ENCODE results near the gene PTRHD1.

PTRHD1 gene

DNA sequence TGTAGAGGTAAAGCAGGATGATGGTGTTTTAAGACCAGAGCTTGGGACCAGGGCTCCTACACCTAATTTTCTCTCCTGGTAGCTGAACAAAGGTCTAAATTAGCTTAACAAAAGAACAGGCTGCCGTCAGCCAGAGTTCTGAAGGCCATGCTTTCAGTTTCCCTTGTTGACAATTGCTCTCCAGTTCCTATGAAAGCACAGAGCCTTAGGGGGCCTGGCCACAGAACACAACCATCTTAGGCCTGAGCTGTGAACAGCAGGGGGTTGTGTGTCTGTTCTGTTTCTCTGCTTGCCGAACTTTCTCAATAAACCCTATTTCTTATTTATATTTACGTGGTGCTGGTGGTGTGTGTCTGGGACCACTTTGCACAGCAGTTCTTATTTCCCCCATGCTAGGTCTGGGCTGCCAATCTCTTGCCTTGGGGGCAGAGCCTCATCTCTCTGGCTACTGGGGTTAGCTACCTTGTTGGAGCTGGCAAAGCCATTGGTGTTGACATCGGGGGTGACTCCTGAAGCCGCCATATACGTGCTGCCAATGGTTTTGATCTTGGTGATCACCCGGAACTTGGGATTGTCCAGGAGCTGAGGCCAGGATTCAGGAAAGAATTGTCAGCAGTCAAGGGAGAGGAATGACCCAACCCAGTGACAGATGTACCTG lies 29.0 kb upstream of the PTRHD1 start:
- H3K36me3 Mint-ChIP-seq (ENCODE audit: low read depth): peaks cover 33% of the 10 kb centered on the region
- no peaks in the 10 kb centered on the region for H3K27me3 Mint-ChIP-seq (ENCODE audit: low read depth)
- H3K27ac Mint-ChIP-seq: no peak overlapping the region
- no peak overlapping the region for H3K4me3 Mint-ChIP-seq
- H3K9me3 Mint-ChIP-seq: no peaks in the 10 kb centered on the region
- H3K4me1 Mint-ChIP-seq (ENCODE audit: low read depth): peaks cover 15% of the 10 kb centered on the region

DNA sequence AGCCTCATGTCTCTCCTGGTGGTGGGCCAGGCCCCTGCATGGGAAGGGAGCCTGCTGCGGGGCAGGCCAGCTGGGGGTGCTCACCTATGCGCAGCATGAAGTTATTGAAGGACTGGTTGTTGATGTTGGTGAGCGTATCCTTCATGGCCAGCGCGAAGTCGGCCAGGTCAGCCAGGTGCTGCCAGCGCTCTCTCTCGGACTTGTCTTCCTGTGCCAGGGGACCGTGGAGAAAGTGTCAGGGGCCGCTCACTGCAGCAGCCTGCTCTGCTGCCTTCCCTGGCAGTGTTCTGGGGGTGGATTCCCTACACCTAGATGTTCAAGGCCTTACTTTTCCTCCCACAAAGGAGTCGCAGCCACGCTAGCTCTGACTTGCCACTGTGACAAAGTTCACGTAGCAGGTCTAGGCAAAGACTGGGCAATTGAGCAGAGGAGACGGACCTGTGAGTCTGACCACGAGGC lies 28.3 kb upstream of the PTRHD1 start:
- no peaks in the 10 kb centered on the region for H3K9me3 Mint-ChIP-seq
- H3K4me3 Mint-ChIP-seq: no peak overlapping the region
- peaks cover 36% of the 10 kb centered on the region for H3K36me3 Mint-ChIP-seq (ENCODE audit: low read depth)
- peaks cover 10% of the 10 kb centered on the region for H3K4me1 Mint-ChIP-seq (ENCODE audit: low read depth)
- no peaks in the 10 kb centered on the region for H3K27me3 Mint-ChIP-seq (ENCODE audit: low read depth)
- no peak overlapping the region for H3K27ac Mint-ChIP-seq

DNA sequence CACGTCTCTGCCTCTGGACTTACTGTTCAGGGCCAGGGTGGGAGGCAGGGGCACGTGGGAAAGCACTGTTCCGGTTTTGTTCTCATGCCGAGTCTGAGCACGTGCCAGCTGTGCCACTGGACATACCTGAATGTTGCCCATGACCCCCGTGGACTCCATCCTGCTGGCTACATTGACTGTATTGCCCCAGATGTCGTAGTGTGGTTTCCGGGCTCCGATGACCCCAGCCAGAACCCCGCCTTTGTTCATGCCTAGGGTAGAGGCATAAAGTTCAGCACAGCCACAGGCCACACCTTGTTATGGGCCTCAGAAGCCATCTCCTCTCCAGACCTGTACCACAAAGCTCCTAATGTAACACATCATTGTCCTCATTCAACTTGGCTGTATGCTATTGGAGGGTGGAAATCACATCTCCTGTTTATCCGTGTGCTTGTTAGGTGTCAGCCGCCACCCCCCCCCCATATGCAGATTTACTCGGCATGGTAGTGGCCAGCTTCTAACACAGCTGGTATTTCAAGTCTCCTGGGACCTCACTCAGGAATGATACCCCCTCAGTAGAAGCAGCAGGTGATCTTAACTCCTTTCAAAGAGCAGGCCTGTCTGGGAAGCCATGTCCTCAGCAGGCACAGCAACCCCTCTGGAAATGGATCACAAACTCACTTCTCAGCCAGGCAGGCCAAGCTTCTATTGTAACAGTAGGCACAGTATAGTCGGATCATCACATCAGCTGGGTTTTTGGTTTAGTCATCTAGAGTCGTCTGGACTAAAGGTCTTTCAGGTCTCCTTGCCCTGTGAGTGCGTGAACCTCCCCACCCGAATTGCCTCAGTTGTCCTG lies 27.6 kb upstream of the PTRHD1 start:
- H3K4me3 Mint-ChIP-seq: no peak overlapping the region
- H3K27ac Mint-ChIP-seq: peak overlapping the region; percentile 11
- peaks cover 4% of the 10 kb centered on the region for H3K4me1 Mint-ChIP-seq (ENCODE audit: low read depth)
- no peaks in the 10 kb centered on the region for H3K27me3 Mint-ChIP-seq (ENCODE audit: low read depth)
- peaks cover 41% of the 10 kb centered on the region for H3K36me3 Mint-ChIP-seq (ENCODE audit: low read depth)
- no peaks in the 10 kb centered on the region for H3K9me3 Mint-ChIP-seq

DNA sequence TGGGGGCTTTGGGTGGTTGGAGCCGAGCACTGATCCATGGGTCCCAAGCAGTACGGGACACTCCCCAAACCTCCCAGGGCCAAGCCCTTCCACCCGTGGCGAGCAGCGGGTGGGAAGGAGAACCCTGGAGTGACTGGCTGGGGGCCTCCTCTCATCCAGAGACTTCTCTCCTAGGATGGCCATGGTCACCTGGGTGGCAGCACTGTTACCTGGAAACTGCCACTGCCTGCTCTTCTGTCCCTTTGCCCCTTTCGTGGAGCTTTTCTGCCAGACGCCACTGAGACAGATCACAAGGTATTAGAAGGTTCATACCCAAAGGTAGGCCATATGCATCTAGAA lies 27.0 kb upstream of the PTRHD1 start:
- H3K36me3 Mint-ChIP-seq (ENCODE audit: low read depth): peaks cover 40% of the 10 kb centered on the region
- no peaks in the 10 kb centered on the region for H3K4me1 Mint-ChIP-seq (ENCODE audit: low read depth)
- H3K9me3 Mint-ChIP-seq: no peaks in the 10 kb centered on the region
- H3K27ac Mint-ChIP-seq: no peak overlapping the region
- H3K27me3 Mint-ChIP-seq (ENCODE audit: low read depth): no peaks in the 10 kb centered on the region
- no peak overlapping the region for H3K4me3 Mint-ChIP-seq

DNA sequence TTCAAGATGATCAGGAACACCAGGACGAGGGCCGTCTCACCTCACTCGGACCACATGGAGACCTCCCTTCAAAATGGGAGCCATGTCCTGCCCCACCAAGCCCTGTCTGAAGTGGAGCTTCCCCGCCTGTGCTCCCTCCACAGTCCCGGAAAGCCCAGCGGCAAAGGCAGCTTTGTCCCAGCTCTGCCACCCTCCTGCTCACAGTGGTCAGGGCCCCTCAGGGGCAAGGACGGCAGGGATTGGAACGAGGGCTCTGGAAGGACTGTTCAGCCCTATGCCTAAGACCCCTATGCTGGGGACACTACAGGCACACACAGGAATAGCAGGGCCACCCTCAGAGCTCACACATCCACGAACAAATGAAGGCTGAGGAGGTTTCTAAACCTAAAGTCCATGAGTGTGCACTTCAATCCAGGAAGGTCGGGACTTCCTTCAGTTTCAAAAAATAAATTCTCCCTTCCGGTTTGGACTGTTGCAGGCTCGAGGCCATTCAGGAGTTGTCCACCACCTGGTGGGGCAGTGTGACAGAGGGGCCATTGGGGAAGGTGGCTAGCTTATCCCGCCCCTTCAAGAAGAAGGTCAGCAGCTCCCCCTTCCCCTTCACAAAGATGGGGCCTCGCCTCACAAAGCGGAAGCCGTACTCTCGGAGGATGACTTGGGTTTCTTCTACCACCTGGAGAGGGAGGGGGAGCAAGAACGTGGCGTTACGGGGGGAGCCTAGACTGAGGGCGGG lies 26.4 kb upstream of the PTRHD1 start:
- Mint-ChIP-seq H3K36me3 (ENCODE audit: low read depth) (peaks cover 41% of the 10 kb centered on the region), H3K4me1 (ENCODE audit: low read depth) (no peaks in the 10 kb centered on the region), H3K4me3 (no peak overlapping the region), H3K27ac (no peak overlapping the region), H3K9me3 (no peaks in the 10 kb centered on the region), H3K27me3 (ENCODE audit: low read depth) (no peaks in the 10 kb centered on the region)

DNA sequence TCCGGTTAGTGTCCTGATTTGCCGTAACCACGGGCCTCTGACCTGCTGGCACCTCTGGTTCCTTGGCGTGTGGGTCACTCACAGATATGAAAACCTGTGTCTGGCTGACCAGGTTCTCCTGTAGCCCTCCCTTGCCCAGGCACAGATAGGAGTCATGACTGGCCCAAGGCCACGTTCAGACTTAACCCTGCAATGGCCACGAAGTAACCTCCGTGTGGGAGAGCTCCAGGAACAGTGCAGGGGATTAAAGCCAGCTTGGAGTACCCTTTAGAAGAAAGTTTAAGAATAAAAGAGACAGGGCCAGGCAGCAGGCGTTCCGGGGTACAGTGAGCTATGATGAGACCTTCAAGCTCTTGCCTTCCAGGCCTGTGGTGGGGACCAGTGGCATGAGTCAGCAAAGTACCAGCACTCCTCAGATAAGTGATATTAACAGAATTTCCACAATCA lies 25.6 kb upstream of the PTRHD1 start:
- Mint-ChIP-seq H3K9me3 (no peaks in the 10 kb centered on the region), H3K27ac (no peak overlapping the region), H3K4me1 (ENCODE audit: low read depth) (peaks cover 5% of the 10 kb centered on the region), H3K36me3 (ENCODE audit: low read depth) (peaks cover 44% of the 10 kb centered on the region), H3K27me3 (ENCODE audit: low read depth) (no peaks in the 10 kb centered on the region), H3K4me3 (no peak overlapping the region)

DNA sequence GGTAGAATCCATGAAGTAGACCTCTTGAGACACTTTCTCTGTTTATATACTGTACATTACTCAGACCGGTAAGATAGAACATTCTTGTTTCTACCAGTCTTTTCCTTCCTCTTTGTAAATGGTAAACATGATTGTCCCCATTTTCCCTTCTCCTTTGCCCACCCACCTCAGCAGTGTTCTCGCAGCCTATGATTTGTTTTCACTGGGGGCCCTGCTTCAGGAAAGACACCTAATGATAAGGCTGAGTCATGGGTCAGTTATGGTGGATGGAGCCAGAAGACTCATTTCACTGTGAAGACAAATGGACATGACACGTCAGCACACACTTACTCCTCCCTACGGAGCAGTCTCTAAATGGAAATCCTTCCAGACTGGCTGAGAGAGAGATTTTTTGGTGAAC lies 23.7 kb upstream of the PTRHD1 start:
- no peaks in the 10 kb centered on the region for H3K9me3 Mint-ChIP-seq
- no peak overlapping the region for H3K27ac Mint-ChIP-seq
- no peak overlapping the region for H3K4me3 Mint-ChIP-seq
- H3K4me1 Mint-ChIP-seq (ENCODE audit: low read depth): peaks cover 5% of the 10 kb centered on the region
- no peaks in the 10 kb centered on the region for H3K27me3 Mint-ChIP-seq (ENCODE audit: low read depth)
- H3K36me3 Mint-ChIP-seq (ENCODE audit: low read depth): peaks cover 46% of the 10 kb centered on the region

DNA sequence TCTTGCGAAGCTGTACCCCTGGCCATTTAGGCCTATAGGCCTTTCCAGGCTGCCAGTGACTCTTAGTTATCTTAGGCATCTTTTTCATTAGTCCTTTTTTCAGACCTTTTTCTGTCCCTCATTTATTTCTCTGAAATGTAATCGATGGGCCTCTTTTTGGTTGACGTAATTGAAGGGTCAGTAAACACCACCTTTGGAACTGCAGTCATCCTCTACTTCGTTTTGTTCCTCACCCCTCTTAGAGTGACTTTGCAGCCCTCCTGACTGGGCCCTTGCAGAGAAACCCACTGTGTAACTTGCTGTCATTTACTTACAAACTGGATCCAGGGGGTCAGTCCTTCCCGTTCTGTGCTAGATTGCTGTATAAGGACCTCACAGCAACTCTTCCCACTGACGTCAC lies 23.2 kb upstream of the PTRHD1 start:
- Mint-ChIP-seq H3K4me3 (no peak overlapping the region), H3K36me3 (ENCODE audit: low read depth) (peaks cover 46% of the 10 kb centered on the region)

DNA sequence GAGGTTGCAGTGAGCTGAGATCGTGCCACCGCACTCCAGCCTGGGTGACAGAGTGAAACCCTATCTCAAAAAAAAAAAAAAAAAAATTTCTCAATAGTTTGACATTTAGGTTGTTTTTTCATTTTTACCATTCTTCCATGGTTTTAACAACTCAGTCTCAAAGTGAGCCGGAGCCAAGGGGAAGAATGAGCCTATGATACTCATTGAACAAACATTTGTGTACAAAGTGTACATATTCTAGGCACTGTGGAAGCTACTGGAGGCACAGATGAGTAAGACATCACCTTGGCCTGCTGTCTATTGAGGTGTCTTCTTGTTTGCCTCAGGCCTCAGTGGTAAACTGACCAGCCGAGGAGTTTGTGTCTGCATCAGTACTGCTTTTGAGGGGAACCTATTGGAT lies 22.0 kb upstream of the PTRHD1 start:
- no peak overlapping the region for H3K27ac Mint-ChIP-seq
- no peak overlapping the region for H3K4me3 Mint-ChIP-seq
- H3K36me3 Mint-ChIP-seq (ENCODE audit: low read depth): peaks cover 38% of the 10 kb centered on the region
- H3K4me1 Mint-ChIP-seq (ENCODE audit: low read depth): peaks cover 5% of the 10 kb centered on the region
- H3K9me3 Mint-ChIP-seq: no peaks in the 10 kb centered on the region
- no peaks in the 10 kb centered on the region for H3K27me3 Mint-ChIP-seq (ENCODE audit: low read depth)

More for the DNA sequence above, 23.2 kb upstream of the PTRHD1 start:
- Mint-ChIP-seq H3K27ac (no peak overlapping the region), H3K4me1 (ENCODE audit: low read depth) (peaks cover 5% of the 10 kb centered on the region), H3K27me3 (ENCODE audit: low read depth) (no peaks in the 10 kb centered on the region), H3K9me3 (no peaks in the 10 kb centered on the region)

DNA sequence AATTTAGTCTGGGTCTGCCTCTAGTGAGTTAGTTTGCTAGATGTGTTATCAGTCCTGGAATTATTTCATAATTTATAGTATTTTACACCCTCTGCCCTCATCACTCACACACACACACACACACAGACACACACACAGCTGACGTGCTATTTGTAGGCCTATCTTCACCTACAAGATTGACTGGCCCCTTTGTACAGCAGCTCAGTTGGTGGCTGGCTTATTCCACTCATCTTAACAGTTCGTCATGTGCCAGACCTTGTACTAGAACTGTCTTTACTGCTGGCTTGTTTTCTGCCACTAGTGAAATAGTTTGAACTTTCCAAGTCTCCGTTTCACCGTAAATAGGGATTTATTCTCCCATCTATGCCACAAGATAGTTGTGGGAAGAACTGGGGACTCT lies 21.3 kb upstream of the PTRHD1 start:
- Mint-ChIP-seq H3K4me3 (no peak overlapping the region), H3K9me3 (no peaks in the 10 kb centered on the region), H3K27me3 (ENCODE audit: low read depth) (no peaks in the 10 kb centered on the region), H3K4me1 (ENCODE audit: low read depth) (peaks cover 5% of the 10 kb centered on the region), H3K27ac (no peak overlapping the region), H3K36me3 (ENCODE audit: low read depth) (peaks cover 38% of the 10 kb centered on the region)

DNA sequence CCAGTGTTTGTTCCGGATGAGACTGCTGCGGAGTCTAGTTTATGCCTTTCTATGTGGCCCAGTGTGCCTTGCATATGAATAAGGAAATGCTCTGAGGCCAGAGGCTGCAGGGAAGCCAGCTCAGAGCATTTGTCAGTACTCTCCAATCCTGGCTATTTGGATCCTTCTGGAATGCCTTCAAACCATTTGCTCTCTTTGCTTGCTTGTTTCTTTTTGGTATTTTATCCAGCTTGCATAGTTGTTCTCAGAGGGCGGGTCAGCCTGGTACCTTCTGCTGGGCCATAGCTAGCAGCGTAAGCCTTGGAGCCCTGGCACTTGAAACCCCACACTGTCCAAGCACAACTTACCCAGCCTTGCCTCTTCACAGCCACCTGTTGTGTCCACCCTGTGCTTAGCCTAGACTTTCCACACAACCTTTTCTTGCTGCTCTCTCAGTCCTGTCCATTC lies 20.5 kb upstream of the PTRHD1 start:
- H3K9me3 Mint-ChIP-seq: no peaks in the 10 kb centered on the region
- H3K4me3 Mint-ChIP-seq: no peak overlapping the region
- H3K4me1 Mint-ChIP-seq (ENCODE audit: low read depth): peaks cover 9% of the 10 kb centered on the region
- peaks cover 34% of the 10 kb centered on the region for H3K36me3 Mint-ChIP-seq (ENCODE audit: low read depth)
- H3K27ac Mint-ChIP-seq: peak overlapping the region; percentile 42
- no peaks in the 10 kb centered on the region for H3K27me3 Mint-ChIP-seq (ENCODE audit: low read depth)

DNA sequence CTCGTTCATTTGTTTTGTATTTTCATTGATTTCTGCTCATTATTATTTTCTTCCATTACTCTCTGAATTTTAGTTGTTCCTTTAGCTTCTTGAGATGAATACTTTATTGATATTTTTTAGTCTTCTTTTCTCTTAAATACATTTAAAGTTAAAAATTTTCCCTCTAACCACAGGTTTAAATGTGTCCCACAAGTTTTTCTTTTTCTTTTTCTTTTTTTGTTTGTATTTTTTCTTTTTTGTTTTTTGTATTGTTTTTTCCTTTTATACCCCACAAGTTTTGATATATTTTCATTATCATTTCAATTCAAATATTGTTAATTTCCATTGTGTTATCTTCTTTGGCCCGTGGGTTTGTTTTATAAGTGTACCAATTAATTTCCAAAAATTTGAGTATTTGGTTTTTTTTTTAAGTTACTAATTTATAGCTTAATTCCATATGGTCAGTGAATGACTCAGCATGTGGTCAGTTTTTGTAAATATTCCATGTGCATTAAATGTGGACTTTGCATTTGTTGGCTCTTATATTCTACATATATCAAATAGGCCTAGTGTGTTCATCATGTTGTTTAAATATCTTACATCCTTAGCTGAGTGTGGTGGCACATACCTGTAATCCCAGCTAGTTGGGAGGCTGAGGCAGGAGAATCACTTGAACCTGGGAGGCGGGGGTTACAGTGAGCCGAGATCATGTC lies 16.3 kb upstream of the PTRHD1 start:
- Mint-ChIP-seq H3K36me3 (ENCODE audit: low read depth) (peaks cover 30% of the 10 kb centered on the region), H3K27me3 (ENCODE audit: low read depth) (no peaks in the 10 kb centered on the region), H3K27ac (no peak overlapping the region), H3K4me1 (ENCODE audit: low read depth) (peaks cover 24% of the 10 kb centered on the region), H3K4me3 (no peak overlapping the region), H3K9me3 (no peaks in the 10 kb centered on the region)

DNA sequence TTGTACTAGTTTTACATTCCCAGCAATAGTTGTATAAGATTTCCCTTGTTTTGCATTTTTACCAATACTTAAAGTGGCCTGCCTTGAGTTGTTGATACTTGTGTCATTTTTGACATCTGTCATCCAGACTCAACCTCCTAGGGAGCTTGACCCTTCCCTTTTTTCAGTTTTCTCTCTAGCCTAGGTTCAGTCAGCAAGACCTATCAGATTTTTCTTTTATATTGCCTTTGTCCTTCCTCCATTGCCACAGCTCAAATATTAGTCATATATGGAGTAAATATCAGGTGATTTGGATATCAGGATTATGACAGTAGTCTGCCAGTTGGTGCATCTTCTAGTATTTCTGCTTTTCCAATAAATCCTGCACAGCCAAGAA lies 13.5 kb upstream of the PTRHD1 start:
- Mint-ChIP-seq H3K9me3 (no peaks in the 10 kb centered on the region), H3K27ac (peak overlapping the region; percentile 5), H3K36me3 (ENCODE audit: low read depth) (peaks cover 35% of the 10 kb centered on the region), H3K4me3 (no peak overlapping the region), H3K27me3 (ENCODE audit: low read depth) (no peaks in the 10 kb centered on the region), H3K4me1 (ENCODE audit: low read depth) (peaks cover 28% of the 10 kb centered on the region)

All from T-helper 1 cell treated with Interleukin-12 subunit alpha and Interleukin-12 subunit beta and Interleukin-4 antibody, amounts not matched to agents 30 μg/mL and 1 μg/mL, for 36 hours (primary cell).